Measurements from ENCODE around the gene MTUS2. TPM values are rescaled to one million over a fixed set of nuclear protein-coding genes. Genes with fewer than 3 reads are reported as not detected.

Gene MTUS2
- under 0.01 TPM in 1 of 2 replicates, not detected in the other for total RNA-seq

GRCh38 chr13:28820099-28821051, at the start of gene MTUS2:
Gene MTUS2, plus strand, starts transcription at chr13:28820339.

Other genes with a start within 250 kb of the MTUS2 start
- gene POMP, start 161.2 kb upstream of the MTUS2 start, total RNA-seq, result 89.7 and 160 TPM in 2 replicates
- 0.72 and 1.9 TPM in 2 replicates for gene SLC46A3, start 101.4 kb upstream of the MTUS2 start, total RNA-seq